Measurements from ENCODE around the gene PTPN7. TPM values are rescaled to one million over a fixed set of nuclear protein-coding genes. Genes with fewer than 3 reads are reported as not detected.
"Not testable (repeated sequence)": the region's sequence is repeated elsewhere in the genome, so short reads cannot be mapped to it uniquely, and the experiment has no call there.

Gene PTPN7
- total RNA-seq, 1 donor from 2014 or later, result 0.31 TPM

DNA sequence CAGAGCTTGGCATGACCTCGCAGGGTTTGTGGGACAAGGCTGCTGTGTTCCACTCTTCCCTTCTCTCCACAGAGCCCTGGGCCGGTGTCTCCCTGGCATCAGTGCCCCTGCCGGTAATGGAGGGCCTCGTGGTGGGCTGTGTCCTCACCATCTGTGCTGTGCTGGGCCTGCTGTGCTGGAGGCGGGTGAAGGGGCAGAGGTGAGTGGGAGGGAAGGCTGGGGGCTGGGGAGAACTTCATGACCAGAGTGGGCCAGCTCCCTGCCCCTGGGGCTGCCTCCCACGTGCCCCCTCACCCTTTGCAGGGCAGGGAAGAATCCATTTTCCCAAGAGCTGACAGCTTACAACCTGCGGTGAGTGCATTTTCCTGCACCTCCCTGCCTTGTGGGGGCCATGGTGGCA lies 21.2 kb upstream of the PTPN7 start:
- no peak for DNase-seq (ENCODE audit: low spot score in 2 of 2, unreplicated experiment in 2 of 2)
- Mint-ChIP-seq H3K4me3 (no peak overlapping the region), H3K4me1 (peaks cover 5% of the 10 kb centered on the region), H3K27ac (no peak overlapping the region), H3K27me3 (ENCODE audit: low read depth) (peaks cover 9% of the 10 kb centered on the region), H3K9me3 (no peaks in the 10 kb centered on the region), H3K36me3 (no peaks in the 10 kb centered on the region)
- TF ChIP-seq, protein P1, sequence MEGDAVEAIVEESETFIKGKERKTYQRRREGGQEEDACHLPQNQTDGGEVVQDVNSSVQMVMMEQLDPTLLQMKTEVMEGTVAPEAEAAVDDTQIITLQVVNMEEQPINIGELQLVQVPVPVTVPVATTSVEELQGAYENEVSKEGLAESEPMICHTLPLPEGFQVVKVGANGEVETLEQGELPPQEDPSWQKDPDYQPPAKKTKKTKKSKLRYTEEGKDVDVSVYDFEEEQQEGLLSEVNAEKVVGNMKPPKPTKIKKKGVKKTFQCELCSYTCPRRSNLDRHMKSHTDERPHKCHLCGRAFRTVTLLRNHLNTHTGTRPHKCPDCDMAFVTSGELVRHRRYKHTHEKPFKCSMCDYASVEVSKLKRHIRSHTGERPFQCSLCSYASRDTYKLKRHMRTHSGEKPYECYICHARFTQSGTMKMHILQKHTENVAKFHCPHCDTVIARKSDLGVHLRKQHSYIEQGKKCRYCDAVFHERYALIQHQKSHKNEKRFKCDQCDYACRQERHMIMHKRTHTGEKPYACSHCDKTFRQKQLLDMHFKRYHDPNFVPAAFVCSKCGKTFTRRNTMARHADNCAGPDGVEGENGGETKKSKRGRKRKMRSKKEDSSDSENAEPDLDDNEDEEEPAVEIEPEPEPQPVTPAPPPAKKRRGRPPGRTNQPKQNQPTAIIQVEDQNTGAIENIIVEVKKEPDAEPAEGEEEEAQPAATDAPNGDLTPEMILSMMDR (IDR thresholded peaks at IDR 0.05; ENCODE audit: unreplicated experiment), result no peak

DNA sequence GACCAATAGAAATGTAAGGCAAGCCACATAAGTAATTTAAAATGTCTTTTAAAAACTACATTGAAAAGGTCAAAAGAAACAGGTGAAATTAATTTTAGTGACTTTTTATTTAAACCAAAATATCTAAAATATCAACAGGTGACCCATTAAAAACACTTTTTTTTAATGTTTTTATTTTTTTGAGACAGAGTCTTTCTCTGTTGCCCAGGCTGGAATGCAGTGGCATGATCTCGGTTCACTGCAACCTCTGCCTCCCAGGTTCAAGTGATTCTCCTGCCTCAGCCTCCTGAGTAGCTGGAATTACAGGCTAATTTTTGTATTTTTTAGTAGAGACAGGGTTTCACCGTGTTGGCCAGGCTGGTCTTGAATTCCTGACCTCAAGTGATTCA lies 20.3 kb upstream of the PTPN7 start:
- H3K9me3 Mint-ChIP-seq; H3K36me3 Mint-ChIP-seq; H3K27me3 Mint-ChIP-seq (ENCODE audit: low read depth); DNase-seq (ENCODE audit: low spot score in 2 of 2, unreplicated experiment in 2 of 2); H3K4me1 Mint-ChIP-seq; H3K27ac Mint-ChIP-seq; H3K4me3 Mint-ChIP-seq: not testable (repeated sequence)

DNA sequence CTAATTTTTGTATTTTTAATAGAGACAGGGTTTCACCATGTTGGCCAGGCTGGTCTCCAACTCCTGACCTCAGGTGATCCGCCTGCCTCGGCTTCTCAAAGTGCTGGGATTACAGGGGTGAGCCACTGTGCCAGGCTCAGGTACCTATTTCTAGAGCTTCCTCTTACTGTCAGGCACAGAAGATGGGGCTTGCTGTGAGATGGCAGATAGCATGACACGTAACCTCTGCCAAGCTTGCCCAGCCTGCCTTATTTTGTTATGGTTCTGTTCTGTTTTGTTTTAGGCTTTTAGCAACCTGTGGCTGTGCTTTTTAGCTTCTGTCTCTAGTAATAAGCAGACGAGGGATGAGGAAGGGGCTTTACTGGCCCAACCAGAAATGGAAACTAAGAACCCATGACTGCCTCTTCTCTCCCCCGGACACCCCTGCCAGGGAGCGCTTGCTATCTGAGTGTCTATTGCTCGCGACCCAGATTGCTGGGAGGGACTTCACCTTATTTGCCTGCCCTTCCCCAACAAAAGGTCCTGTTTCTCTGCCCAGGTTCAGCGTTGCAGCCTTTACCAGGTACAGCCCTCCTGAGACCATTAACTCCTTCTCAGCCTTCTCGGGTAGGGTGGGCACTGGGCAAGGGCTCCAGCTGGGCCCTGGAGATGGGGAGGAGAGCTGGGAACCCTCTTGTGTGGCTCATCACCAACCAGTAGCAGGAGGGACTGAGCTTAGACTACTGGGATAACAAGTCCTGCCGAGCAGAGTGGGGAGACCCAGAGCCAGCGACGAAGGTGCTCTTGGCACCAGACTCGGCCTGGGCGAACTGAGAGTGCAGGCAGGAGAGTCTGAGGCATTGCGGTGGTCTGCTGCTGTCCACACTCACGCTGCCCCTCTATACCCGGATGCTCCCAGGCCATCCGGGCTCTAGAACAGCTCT lies 19.7 kb upstream of the PTPN7 start:
- no peak overlapping the region for H3K4me3 Mint-ChIP-seq
- no peaks in the 10 kb centered on the region for H3K9me3 Mint-ChIP-seq
- no peak overlapping the region for H3K27ac Mint-ChIP-seq
- H3K27me3 Mint-ChIP-seq (ENCODE audit: low read depth), result peaks cover 9% of the 10 kb centered on the region
- DNase-seq (ENCODE audit: low spot score in 2 of 2, unreplicated experiment in 2 of 2), result no peak
- H3K36me3 Mint-ChIP-seq, result no peaks in the 10 kb centered on the region
- H3K4me1 Mint-ChIP-seq, result peaks cover 5% of the 10 kb centered on the region
- TF ChIP-seq, protein P1 (IDR thresholded peaks at IDR 0.05; ENCODE audit: unreplicated experiment), result no peak

DNA sequence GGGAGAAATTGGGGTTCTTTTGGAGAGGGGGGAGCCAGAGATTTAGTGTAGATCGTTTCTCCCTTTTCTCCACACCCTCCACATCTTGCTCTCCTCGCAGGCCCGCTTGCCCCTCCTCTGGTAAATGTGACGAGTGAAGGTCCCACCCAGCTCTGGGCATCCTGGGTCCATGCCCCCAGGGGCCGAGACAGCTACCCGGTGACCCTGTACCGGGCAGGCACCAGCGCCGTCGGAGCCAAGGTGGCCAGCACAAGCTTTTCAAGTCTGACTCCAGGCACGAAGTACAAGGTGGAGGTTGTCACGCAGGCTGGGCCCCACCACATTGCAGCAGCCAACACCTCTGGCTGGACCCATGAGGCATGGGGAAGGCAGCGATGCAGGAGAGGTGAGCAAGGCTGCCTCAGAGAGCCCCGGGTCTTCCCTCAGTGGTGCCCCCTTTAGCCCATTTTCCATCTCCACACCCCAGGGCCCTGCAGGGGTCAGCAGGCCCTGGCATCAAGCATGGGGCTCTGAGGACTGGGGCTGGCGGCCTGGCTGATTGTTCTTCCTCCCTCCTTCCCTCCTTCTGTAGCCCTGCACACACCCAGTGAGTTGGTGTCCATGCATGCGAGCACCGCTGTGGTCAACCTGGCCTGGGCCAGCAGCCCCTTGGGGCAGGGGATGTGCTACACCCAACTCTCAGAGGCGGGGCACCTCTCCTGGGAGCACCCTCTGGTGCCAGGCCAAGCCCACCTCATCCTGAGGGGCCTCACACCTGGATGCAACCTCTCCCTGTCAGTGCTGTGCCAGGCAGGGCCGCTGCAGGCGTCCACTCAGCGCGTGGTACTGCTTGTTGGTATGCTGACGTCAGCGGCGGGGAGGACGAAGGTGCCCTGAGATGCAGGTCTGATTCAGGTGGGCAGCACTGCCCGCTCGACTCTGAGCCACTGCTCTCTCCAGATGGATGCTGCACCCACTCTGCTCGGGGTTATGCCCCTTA lies 16.8 kb upstream of the PTPN7 start:
- DNase-seq (ENCODE audit: low spot score in 2 of 2, unreplicated experiment in 2 of 2), result no peak
- TF ChIP-seq, protein P1 (IDR thresholded peaks at IDR 0.05; ENCODE audit: unreplicated experiment), result no peak
- no peaks in the 10 kb centered on the region for H3K36me3 Mint-ChIP-seq
- no peaks in the 10 kb centered on the region for H3K27me3 Mint-ChIP-seq (ENCODE audit: low read depth)
- no peaks in the 10 kb centered on the region for H3K4me1 Mint-ChIP-seq
- no peak overlapping the region for H3K4me3 Mint-ChIP-seq
- H3K9me3 Mint-ChIP-seq, result no peaks in the 10 kb centered on the region
- H3K27ac Mint-ChIP-seq, result no peak overlapping the region

DNA sequence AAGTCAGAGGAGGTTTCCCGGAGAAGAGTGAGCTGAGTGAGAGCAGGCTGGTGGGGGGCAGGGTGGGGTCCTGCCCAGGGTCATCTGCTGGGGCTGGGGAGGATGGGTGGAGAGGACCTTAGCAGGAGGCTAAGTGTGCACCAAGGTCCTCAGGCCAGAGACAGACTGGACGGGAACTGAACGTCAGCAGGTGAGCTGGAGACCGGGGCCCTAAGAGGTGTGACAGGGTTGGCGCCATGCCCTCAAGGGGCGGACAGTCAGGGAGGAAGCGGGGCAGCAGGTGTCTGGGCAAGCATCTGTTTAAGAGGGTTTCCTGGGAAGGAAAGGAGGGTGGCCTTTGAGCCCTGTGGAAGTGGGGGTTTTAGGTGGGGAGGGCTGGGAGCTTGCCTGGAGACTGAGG lies 13.6 kb upstream of the PTPN7 start:
- Mint-ChIP-seq H3K4me1 (no peaks in the 10 kb centered on the region), H3K36me3 (no peaks in the 10 kb centered on the region), H3K4me3 (no peak overlapping the region), H3K27ac (no peak overlapping the region), H3K9me3 (no peaks in the 10 kb centered on the region), H3K27me3 (ENCODE audit: low read depth) (no peaks in the 10 kb centered on the region)
- TF ChIP-seq, protein P1 (IDR thresholded peaks at IDR 0.05; ENCODE audit: unreplicated experiment), result no peak
- no peak for DNase-seq (ENCODE audit: low spot score in 2 of 2, unreplicated experiment in 2 of 2)

DNA sequence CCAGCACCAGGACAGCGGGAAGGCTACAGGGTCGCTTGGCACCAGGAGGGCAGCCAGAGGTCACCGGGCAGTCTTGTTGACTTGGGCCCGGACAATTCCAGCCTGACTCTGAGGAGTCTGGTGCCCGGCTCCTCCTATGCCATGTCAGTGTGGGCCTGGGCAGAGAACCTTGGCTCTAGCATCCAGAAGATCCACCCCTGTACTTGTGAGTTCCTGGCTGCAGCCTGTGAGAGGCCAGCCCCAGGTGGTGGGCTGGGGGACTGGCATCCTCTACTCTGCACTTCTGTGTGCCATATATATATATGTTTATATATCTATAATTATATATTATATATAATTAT lies 11.6 kb upstream of the PTPN7 start:
- Mint-ChIP-seq H3K4me1 (peaks cover 15% of the 10 kb centered on the region), H3K27me3 (ENCODE audit: low read depth) (no peaks in the 10 kb centered on the region), H3K9me3 (no peaks in the 10 kb centered on the region)

More for the DNA sequence above, 11.6 kb upstream of the PTPN7 start:
- Mint-ChIP-seq H3K36me3 (no peaks in the 10 kb centered on the region), H3K4me3 (no peak overlapping the region), H3K27ac (no peak overlapping the region)
- TF ChIP-seq, protein P1 (IDR thresholded peaks at IDR 0.05; ENCODE audit: unreplicated experiment), result no peak
- DNase-seq (ENCODE audit: low spot score in 2 of 2, unreplicated experiment in 2 of 2), result no peak

Data from mesothelial cell of epicardium (in vitro differentiated cells).